Measurements from ENCODE around the gene KHDC1L.

- TF ChIP-seq CTCF (IDR thresholded peaks at IDR 0.05; ENCODE audit: low read depth, low read length) (no peak), EZH2phosphoT487 (IDR thresholded peaks at IDR 0.05; ENCODE audit: low read depth) (no peak)
Measured at GRCh38 chr6:73203098-73203497, 22.2 kb downstream of the KHDC1L start.

All from OCI-LY3 (cell line).